ENCODE measurements around the gene COA1.
"Not testable (repeated sequence)": the region's sequence is repeated elsewhere in the genome, so short reads cannot be mapped to it uniquely, and the experiment has no call there.

The COA1 gene

GRCh38 chr7:43727003-43727402 lies 2.3 kb downstream of the COA1 start:
- no peak for DNase-seq (ENCODE audit: low read depth in 2 of 2)

GRCh38 chr7:43726466-43726865 lies 2.9 kb downstream of the COA1 start:
- peak; percentile 44 for DNase-seq (ENCODE audit: low read depth in 2 of 2)

DNA sequence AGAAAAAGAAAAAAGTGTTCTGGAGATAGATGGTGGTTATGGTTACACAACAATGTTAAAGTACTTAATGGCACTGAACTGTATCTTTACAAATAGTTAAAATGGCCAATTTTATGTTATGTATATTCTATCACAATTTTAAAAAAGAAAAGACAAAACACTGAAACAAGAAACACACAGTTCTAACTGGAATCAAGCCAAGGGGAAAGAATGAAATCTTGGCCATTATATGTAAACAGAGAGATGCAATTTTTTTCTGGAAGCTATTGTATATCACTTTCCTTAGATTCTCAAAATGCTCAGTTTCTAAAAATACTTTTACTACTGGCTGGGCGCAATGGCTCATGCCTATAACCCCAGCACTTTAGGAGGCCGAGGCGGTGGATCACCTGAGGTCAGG lies 4.1 kb downstream of the COA1 start:
- DNase-seq (ENCODE audit: low read depth in 2 of 2) = no peak

GRCh38 chr7:43723007-43723341 lies 6.3 kb downstream of the COA1 start:
- no peak for DNase-seq (ENCODE audit: low read depth in 2 of 2)

DNA sequence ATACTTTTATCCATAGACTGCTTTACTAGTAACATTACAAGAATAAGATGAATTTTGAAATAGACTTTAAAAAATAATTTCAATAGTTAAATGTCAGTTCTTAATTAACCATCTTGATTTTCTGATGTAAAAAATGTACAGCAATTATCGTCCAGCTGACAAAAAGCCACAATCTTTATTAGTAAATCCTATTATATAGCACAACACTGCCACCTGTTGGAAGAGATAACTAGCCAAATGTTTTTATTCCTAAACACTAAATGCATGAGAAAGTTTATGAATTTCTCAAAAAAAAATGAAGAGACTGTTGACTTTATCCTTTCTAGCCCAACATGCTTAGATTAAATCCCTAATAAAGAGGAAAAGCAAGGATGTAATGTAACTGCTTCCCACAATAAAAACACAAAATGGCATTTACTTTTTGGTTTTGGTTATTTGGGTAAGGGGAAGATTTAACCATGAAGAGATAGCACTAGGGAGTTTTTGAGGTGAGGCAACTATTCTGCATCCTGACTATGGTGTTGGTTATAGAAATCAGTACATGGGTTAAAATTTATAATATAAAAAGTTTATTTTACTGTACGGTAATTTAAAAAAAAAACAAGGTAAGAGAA lies 8.0 kb downstream of the COA1 start:
- DNase-seq (ENCODE audit: low read depth in 2 of 2) = peak; percentile 36 to 39

GRCh38 chr7:43716598-43716997 lies 12.7 kb downstream of the COA1 start:
- no peak for DNase-seq (ENCODE audit: low read depth in 2 of 2)

- DNase-seq (ENCODE audit: low read depth in 2 of 2) = not testable (repeated sequence)
Measured at GRCh38 chr7:43715966-43716365, 13.4 kb downstream of the COA1 start.

DNA sequence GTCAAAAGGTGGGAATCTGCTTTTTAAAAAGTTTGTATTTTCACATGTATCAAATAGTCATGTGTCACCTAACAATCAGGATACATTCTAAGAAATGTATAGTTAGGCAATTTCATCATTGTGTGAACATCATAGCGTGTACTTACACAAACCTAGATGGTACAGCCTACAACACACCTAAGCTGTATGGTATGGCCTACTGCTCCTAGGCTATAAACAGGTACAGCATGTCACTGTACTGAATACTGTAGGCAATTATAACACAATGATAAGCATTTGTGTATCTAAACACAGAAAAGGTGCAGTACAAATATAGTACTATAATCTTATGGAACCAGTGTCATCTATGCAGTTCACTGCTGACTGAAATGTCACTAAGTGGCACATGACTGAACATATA lies 17.8 kb downstream of the COA1 start:
- no peak for DNase-seq (ENCODE audit: low read depth in 2 of 2)

- not testable (repeated sequence) for DNase-seq (ENCODE audit: low read depth in 2 of 2)
Measured at GRCh38 chr7:43708055-43708454, 21.3 kb downstream of the COA1 start.

- no peak for DNase-seq (ENCODE audit: low read depth in 2 of 2)
Measured at GRCh38 chr7:43703573-43703972, 25.8 kb downstream of the COA1 start.

GRCh38 chr7:43702974-43703373 lies 26.3 kb downstream of the COA1 start:
- DNase-seq (ENCODE audit: low read depth in 2 of 2) = no peak

DNA sequence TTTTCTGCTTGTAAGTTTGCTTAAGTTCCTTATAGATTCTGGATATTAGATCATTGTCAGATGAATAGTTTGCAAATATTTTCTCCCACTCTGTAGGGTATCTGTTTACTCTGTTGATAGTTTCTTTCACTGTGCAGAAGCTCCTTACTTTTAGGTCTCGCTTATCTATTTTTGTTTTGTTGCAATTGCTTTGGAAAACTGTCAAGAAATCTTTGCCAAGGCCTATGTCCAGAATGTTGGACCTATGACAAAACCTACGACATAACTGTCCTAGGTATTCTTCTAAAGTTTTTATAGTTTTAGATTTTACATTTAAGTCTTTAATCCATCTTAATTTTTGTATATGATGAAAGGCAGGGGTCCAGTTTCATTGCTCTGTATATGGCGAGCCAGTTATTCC lies 27.4 kb downstream of the COA1 start:
- DNase-seq (ENCODE audit: low read depth in 2 of 2) = no peak

DNA sequence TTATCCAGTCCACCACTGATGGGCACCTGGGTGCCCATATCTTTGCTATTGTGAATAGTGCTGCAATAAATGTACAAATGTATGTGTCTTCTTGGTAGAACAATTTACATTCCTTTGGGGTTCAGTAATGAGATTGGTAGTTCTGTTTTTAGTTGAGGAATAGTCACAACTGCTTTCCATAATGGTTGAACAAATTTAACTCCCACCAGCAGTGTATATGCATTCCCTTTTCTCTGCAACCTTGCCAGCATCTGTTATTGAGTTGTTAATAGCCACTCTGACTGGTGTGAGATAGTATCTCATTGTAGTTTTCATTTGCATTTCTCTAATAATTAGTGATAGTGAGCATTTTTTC lies 27.8 kb downstream of the COA1 start:
- peak in 1 of 2 experiments; percentile 9 for DNase-seq (ENCODE audit: low read depth in 2 of 2)

DNA sequence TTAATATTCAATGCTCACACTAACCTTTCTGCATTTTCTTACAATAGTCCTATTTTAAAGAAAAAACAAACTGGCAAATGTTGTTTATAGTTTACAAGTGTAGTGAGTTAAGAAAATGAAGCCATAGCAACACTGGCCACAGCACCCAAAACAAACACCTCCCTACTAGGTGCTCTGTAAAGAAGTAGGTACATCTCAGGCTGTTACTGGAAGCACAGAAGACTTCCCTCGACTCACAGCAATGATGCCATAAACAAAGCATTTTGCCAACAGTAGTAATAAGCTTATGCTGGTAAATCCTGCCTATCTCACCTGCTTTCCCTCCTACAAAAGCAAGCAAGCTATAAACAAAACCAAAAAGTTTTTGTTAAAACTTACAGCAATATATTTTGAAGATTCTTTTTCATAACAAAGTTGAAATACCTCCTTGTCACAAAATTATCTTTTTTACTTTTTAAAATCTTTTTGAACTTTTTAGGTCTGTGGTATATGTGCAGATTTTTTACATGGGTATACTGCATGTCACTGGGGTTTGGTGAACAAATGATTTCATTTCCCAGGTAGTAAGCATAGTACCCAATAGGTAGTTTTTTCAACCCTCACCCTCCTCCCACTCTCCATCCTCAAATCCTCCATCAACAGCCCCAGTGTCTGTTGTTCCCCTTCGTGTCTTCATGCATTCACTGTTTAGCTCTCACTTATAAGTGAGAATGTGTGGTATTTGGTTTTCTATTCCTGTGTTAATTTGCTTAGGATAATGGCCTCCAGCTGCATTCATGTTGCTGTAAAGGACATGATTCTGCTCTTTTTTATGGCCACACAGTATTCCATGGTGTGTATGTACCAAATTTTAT lies 28.4 kb downstream of the COA1 start:
- no peak for DNase-seq (ENCODE audit: low read depth in 2 of 2)

GRCh38 chr7:43700059-43700501 lies 29.2 kb downstream of the COA1 start:
- DNase-seq (ENCODE audit: low read depth in 2 of 2) = peak; percentile 52 to 60

DNA sequence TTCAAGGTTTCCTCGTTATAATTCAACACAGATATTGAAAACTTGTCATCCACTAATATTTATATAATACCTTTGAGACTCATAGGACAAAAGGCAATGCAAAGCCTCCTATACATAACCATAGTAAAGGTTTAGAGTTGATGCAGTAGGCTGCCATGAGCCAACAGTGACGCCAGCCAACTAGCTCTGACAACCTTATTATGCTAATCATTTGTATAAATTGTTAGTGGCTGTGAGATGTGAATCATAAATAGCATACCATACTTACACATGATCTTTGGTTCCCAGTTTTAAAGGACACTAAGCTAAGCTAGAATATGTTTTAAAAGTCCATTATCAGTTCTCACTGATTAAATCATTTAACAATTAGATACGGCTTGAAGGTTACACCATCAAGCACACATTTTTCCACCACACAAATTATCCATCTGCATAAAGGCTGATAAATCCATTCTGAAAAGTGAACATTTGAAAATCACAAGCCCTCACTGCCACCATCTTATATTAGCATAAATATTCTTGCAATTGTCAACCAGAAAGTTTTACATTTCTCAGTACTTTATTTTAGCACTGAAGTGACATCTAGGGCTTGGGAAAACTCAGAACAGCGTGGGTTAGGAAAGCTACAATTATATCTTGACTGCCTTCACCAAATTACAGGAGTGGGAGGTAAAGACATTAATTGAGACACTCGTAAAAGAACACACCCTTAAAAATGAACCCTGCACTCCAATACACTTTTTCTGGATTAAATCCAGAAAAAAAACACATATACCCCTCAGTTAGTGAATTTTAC lies 30.7 kb downstream of the COA1 start:
- DNase-seq (ENCODE audit: low read depth in 2 of 2) = no peak

GRCh38 chr7:43697690-43698089 lies 31.6 kb downstream of the COA1 start:
- DNase-seq (ENCODE audit: low read depth in 2 of 2) = no peak

DNA sequence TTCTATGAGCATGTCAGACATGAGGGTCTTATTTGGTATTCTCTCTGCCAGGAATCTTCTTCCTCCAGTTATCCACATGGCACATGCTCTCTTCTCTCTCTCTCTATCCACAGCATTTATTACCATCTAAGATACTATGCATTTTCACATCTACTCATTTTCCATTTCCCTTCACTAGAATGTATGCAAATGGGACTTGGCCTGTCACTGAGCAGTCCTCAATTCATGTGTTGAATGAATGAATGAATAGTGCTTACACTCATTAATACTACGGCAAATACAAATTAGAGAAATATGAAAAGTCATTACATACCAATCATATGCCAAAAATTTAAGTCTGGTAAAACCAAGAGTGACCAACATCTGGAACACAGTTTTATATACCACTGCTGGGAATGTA lies 34.0 kb downstream of the COA1 start:
- DNase-seq (ENCODE audit: low read depth in 2 of 2) = no peak

DNA sequence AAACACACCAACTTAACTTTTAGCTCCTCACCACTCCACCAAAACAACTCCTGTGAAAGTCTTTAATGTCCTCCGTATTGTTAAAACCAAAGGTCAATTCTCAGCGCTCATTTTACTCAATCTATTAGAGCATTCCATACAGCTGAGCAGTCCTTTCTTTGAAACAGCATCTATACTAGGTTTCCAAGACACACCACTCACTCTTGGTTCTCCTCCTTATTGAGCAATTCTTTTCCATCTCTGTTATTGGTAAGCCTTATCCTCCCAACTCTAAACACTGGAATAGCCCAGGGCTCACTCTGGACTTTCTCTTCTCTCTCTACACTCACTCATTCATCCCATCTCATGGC lies 34.9 kb downstream of the COA1 start:
- DNase-seq (ENCODE audit: low read depth in 2 of 2) = peak; percentile 62 to 64

GRCh38 chr7:43693687-43694398 lies 35.5 kb downstream of the COA1 start:
- peak; percentile 65 to 70 for DNase-seq (ENCODE audit: low read depth in 2 of 2)

GRCh38 chr7:43692582-43693373 lies 36.5 kb downstream of the COA1 start:
- DNase-seq (ENCODE audit: low read depth in 2 of 2) = no peak
